8988T (cell line): Measurements from ENCODE around the gene RPL39L.

Experiments
- DNase-seq: peaks from one replicate; pipeline ENCODE4 v3.0.0; 2011

Gene RPL39L

DNA sequence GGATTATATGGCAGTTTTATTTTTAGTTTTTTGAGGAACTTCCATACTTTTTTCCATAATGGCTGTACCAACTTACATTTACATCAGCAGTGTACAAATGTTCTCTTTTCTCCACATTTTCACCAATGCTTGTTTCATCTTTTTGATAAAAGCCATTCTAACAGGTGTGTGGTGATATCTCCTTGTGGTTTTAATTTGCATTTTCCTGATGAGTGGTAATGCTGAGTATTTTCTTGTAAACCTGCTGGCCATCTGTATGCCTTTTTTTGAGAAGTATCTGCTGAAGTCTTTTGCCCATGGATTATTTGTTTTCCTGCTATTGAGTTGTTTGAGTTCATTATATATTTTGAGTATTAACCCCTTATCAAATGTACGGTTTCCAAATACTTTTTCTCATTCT lies 50.6 kb downstream of the RPL39L start:
- DNase-seq = no peak

DNA sequence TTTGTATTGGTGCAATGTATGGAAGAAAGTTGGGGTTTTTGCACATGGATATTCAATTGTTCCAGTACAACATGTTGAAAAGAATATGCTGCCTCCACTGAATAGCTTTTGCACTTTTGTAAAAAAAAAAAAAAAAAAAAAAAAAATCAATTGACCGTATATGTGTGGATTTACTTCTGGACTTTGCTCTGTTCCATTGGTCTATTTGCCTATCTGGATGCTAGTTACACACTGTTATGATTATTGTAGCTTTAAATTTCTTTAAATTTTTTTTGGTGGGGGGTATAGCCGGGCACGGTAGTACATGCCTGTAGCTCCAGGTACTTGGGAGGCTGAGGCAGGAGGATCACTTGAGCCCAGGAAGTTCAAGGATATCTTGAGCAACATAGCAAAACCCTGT lies 52.5 kb downstream of the RPL39L start:
- DNase-seq = no peak

DNA sequence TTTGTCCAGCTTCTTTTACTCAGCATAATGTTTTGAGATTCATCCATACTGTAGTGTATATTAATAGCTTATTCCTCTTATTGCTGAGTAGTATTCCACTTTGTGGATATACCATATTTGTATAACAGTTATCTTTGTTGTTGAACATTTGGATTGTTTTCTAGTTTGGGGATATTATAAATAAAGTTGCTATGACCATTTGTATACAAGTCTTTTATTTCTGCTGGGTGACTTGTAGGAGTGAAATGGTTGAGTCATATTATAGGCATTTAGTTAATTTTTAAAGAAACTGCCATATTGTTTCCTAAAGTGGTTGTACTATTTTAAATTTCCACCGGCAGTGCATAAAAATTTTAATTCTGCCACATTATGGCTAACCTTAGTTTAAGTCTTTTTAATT lies 53.4 kb downstream of the RPL39L start:
- DNase-seq = no peak

DNA sequence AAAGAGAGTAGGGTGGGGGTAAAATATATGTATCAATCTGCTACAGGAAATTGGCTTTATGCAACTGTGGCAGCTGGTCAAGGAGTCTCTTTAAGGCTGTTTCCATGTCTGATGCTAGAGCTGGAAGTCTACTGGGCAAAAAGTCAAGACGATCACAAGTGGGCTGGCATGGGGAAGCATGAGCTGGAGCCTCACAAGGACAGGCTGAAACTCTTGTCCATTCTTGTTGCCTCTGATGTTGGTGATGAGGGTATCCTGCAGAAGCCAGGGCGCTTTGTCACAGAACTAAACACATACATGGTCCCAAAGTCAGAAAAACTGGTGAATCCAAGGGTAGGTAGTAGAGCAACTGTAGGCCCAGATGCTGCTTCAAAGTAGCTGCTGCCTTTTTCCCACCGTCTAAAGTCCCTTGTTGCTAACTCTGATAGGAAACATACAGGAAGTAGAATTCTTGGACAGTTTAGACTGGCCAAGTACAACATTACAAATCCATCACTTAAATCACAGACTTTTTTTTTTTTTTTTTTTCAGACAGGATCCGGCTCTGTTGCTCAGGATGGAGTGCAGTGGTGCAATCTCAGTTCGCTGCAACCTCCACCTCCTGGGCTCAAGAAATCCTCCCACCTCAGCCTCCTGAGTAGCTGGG lies 54.2 kb downstream of the RPL39L start:
- no peak for DNase-seq

DNA sequence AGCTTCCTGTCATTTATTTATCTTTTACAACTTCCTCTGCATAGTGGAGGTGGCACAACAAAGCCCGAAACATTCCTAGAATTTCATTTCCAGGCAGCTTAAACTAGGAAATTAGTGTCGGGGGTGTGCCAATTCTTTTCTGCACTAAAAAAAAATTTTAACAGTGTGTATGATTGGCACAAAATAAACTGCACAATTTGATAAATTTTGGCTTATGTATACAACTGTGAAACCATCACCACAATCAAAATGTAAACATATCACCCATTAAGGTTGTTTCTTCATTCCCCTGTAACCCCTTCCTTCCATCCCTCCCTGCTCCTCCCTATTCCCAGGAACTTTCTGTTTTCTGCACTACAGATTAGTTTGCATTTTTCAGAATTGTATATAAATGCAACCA lies 54.7 kb downstream of the RPL39L start:
- DNase-seq = no peak

DNA sequence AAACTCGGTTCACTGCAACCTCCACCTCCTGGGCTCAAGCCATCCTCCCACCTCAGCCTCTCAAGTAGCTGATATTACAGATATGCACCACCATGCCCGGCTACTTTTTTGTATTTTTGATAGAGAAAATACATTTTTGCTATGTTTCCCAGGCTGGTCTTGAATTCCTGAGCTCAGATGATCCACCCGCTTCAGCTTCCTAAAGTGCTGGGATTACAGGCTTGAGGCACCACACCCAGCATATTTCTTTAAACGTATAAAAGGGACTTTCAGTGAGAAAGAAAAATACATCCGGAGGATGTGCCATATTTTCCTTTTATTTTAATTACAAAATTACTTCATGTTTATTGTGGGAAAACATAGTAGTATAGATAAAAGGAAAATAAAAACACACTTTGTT lies 55.2 kb downstream of the RPL39L start:
- no peak for DNase-seq

DNA sequence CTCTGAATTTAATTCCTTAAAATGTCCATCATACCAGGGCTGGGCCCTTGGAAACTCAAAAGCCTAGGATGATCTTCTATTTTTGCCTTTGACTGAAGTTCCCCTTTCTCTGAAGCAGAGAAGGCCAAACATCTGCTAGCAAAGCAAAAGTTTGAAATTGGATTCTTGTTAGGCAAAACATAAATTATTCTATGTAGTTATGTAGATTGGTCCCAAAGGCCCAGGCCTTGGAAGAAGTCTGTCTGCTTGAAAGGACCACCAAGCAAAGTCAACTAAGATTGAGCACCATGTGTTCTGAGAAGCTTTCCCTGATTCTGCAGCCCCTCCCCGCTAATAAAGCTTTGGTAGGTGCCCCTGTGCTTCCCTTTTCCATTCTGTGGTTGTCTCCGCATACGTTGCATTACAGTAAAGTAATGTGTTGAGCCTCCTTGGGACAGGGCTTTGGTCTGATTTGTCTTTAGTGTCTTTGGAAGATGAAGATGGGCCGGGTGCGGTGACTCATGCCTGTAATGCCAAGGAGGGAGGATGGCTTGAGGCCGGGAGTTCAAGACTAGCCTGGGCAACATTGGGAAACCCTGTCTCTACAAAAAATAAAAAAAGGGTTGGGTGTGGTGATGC lies 56.4 kb downstream of the RPL39L start:
- DNase-seq = no peak

DNA sequence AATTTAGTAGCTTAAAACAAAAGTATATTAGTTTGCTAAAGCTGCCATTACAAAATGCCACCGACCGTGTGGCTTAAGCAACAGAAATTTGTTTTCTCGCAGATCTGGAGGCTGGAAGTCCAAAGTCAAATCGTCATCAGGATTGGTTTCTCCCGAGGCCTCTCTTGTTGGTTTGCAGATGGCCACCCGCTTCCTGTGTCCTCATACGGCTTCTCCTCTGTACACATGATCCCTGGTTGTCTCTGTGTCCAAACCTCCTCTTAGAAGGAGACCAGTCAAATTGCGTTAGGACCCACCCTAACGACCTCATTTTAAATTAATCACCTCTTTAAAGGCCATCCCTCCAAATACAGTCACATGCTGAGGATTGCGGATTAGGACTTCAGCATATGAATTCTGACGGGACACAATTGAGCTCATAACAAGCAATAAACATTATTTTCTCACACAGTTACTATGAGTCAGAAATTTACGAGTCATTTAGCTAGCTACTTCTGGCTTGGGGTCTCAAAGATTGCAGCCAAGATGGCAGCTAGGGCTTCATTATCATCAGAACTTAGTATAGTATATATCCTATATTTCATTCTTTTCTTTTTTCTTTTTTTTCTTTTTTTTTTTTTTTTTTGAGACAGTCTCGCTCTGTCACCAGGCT lies 58.4 kb downstream of the RPL39L start:
- no peak for DNase-seq

DNA sequence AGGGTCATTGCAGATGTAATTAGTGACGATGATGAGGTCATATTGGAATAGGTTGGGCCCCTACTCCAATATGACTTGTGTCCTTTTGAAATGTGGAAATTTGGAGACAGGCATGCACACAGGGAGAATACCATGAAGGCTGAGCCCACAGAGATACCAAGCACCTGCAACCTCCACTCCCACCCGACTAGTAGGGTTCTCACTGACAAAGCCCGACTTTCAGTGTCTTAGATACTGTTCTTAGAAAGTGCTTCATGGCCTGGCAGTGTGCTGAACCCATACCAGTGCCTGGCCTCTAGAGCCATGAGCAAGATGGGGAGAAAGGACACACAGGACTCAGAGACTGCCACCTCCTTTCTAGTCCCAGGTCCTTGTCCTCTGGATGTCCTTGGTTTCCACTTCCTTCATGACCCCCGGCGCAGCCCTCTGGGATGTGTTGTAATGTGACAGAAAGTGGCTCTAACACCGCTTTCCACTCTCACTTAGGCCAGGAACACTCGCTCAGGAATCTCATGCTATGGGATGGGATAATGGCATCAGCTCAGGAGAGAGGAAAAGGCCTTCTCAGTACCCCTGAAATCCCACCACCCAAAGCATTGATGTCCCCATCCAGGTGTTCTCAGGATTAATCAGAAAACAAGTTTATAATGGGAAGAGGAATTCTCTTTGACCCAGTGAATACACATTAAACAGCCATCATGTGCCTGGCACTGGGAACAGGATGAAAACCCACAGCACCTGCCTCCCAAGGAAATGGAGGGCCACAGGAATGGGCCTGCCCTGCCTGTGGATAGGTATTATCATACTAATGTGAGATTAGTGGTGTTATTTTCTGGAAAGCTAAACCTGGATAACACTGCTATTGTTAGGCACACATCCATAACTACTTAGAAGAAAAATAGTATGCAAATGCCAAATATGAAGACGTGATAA lies 59.9 kb downstream of the RPL39L start:
- no peak for DNase-seq

DNA sequence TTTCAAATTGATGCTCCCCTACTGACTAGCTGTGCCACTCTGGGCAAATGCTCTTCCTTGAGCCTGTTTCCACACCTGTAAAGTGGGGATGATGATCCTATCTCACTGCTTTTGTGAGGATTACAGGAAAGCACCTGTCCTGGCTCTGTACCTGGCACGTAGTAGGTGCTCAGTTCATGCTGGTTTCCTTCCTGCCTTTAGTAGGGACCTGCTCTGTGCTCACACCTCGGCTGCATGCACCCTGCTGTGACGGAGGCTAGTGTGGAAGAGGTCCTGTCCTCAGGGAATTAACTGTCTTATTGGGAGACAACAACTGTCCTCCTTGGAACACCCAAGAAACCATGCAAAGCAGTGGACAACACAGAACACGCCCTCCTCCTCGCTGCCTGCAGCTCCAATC lies 61.8 kb downstream of the RPL39L start:
- DNase-seq = no peak

DNA sequence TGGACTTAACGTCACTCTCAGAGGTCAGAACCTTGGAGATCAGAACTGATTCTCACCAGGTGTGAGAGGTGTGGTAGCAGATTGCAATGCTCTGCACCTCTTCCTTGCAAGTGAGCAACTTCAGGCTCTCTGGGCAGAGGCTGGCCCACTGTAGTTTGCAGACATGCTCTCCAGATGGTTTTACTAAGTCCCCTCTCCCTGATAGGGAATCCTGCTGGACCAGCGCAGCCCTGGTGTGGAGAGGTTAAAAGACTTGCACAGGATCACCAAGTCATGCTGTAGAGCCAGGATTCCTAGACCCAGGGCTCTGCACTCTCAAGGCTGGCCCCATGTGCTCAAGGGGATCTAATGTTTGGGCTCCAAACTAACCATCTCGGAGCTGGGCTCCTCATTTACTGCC lies 62.2 kb downstream of the RPL39L start:
- DNase-seq = no peak

DNA sequence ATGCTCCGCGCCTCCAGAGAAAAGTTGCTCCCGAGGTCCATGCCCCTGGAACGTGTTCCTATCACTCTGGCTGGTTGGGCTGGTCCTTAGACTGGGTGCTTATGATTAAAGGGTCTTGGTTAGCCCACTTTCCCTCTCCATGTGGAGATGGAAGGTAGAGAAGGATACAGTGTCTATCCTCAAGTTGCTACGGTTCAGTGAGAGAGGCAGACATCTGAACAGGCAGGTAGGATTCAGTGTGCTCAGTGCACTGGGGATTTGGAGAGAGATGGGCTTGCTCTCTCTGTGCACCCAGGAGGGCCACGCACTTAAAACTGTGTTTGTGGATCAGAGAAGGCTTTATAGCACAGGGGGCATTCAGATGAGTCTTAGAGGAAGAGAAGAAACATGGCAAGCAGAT lies 63.0 kb downstream of the RPL39L start:
- no peak for DNase-seq

DNA sequence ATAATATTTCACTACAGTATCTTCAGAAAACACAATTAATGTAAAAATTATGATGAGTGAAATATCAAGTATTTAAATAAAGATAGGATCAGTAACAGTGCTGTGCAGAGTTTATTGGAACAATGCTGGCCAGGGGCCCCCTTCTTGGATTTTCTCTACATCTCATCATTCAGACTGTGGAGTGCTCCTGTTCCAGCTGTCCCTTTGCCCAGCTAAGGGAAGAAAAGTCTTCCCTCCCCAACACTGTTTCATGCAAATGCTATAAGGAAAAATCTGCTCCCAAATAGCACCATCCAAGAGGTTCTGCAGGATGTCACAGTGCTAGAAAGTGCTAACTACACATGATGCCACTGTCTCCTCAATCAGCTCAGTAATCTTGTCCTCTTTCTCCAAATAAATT lies 64.5 kb downstream of the RPL39L start:
- DNase-seq = no peak

DNA sequence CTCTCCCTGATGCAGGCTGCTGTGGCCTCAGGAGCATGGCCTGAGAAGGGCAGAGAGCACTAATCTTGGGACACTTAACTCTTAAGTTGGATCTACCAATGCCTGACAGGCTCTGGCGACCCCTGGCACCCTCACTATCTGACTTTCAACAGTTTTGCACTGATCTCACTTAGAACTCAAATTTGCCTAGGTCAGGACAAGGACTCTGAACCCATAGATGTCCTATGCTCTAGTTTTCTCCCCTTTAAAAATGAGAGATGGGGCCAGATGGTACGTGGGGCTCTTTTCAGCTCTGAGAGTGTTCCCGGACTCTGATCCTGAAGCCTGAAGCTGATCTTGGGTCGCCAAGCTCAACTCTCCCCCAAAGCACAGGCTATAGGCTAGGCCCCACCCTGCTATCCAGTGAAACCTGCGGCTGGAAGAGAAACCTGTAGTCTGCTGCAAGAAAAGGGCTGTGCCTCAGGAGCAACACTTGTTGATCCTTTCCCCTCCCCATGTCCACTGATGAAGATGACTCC lies 65.7 kb downstream of the RPL39L start:
- DNase-seq = no peak

DNA sequence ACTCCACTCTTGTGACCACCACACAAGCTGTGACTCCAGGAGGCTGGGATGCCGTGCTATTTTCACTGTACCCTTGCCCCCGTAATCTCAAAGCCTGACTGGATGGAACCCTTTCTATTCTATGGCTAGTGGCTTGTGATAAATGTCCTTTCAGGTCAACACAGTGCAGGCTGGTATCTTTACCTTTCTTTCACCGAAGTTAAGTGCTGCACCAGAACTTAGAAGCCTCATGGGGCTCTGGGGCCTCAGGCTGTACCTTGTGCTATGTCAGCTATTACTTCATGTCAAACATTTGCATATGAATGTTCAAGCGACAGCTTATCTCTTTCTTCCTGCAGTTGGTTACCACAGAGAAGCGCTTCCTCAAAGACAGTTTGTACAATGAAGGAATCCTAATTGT lies 66.8 kb downstream of the RPL39L start:
- DNase-seq = no peak

DNA sequence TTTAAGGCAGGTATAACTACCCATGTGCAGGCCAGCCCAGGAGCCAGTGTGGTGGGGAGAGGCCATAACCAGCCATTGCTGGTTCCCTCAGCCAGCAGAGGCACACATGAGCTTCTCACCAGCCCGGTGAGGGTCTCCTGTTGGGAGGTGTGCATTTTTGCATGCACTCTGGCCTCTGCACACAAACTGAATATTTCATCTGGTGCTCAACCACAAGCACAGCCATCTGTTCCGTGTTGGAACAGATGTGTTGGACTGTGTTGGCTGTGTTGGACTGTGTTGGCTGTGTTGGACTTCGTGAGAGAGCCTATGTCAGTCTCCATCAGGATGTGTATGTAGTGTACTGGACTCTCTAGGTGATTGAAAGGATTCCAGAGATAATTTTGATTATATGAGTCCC lies 67.2 kb downstream of the RPL39L start:
- DNase-seq = no peak
